Glomerular visceral epithelial cell (primary cell): Measurements from ENCODE around the gene CYP2D6.
"Not testable (repeated sequence)": the region's sequence is repeated elsewhere in the genome, so short reads cannot be mapped to it uniquely, and the experiment has no call there.

Experiments used
- DNase-seq: peaks from one replicate; pipeline ENCODE4 v3.0.0-alpha.2; 2016; ENCODE audit errors: extremely low spot score

The CYP2D6 gene

DNA sequence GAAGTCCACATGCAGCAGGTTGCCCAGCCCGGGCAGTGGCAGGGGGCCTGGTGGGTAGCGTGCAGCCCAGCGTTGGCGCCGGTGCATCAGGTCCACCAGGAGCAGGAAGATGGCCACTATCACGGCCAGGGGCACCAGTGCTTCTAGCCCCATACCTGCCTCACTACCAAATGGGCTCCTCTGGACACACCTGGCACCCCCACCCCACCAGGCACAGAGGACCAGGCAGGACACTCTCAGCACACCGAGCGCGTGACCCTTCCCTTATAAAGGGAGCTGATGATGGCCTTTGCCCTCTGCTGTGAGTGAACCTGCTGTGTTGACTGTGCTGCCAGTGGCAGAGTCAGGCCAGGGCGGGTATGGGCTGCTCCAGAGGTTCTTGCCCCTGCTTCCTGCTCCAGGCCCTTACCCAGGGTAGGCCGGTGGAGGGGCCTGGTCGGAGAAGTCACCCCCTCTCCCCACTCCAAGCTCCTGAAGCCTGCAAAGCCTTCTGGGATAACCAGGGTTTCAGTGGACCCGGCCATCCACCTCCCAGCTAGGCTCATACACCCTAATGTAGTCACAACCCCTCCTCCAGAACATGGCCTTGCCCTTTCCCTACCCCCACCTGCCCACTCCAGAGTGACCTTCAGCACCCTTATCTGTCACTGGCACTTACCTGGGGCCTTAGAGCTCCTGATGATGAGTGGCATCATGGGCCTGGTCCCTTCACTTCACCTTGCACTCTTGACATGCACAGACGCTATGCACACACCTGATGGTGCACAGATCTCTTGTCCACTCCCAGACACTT, at the start of gene CYP2D6:
Gene CYP2D6 (minus strand): TSS at position 172 of the 793 bp plus-strand sequence. CDS start 19 bp downstream, at position 153.
- not testable (repeated sequence) for DNase-seq

DNA sequence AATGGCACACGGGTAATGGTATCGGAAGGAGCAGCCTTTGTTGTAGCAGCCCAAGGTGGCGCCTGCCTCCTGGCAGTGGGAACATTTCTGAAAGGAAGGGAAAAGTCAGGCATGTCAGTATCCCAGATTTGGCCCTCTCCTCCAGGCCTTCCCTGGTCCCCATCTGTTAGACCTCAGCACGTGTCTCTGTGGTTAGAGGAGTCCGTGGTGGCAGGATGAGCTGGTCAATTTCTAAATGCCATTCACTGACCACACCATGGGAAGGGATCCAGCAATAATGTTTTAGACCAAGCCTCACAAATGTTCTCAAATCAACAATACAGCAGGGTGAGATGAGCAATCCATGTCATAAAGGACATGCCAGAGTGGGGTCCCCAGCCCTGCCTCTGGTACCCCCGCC, 49.0 kb upstream of the CYP2D6 start:
- peak; percentile 86 for DNase-seq

- DNase-seq = no peak
These were observed 48.4 kb upstream of the CYP2D6 start for GRCh38 chr22:42178910-42179519.

- peak; percentile 79 for DNase-seq
These were observed 47.3 kb upstream of the CYP2D6 start for GRCh38 chr22:42177891-42178336.

- no peak for DNase-seq
These were observed 45.8 kb upstream of the CYP2D6 start for GRCh38 chr22:42176255-42176915.

GRCh38 chr22:42174062-42174461, 43.5 kb upstream of the CYP2D6 start:
- DNase-seq = no peak

DNA sequence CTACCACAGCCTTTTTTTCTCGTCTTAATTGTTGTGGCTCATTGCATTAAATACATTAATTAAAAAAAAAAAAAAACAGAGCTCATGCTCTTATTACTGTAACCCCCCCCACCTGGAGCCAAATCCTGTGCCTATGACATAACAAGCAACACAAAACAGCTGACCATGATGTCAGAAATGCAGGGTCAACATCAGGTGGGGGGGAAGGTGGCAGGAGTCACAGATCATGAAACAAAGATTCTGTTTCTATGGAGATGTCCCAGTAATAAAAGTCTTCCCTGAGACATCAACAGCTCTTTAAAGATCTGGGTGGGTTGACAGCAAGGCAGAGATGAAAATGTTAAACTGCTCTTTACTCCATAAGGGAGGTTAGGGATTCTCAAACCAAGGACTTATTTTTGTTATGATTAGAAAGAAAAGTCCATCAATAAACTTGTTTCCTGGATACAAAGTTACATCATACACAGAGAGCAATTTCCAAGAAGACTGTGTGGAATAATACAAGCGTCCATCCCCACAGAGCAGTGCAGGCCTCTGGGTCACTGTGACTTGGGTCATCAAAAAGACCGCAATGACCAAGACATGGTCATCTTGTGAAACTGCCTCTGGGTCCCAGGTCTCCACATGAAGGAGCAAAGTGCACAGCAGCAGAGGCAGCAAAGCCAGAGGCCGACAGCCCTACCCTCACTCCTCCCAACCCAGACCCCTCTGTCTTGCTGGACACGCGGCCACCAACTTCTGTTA, 42.7 kb upstream of the CYP2D6 start:
- DNase-seq = no peak

DNA sequence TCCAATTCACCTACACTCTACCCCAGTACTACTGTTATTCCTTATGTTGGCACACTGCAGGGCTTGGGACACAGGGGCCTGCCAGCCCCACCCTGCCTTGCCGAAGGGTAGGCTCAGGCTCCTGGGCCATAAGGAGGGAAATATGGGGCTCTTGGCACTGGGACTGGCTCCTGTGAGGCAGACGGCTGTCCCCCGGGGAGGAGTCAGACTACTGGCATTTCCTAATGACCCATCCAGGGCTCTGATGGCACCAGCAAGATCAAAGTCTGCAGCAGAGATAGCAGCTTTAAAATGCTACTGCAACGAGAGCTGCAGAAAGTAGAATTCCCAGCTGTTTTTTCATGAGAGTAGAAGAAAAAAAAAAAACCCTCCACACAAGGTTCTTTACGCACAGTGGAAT, 42.2 kb upstream of the CYP2D6 start:
- no peak for DNase-seq

GRCh38 chr22:42171946-42172719, 41.5 kb upstream of the CYP2D6 start:
- DNase-seq = no peak

GRCh38 chr22:42171417-42171816, 40.8 kb upstream of the CYP2D6 start:
- DNase-seq = no peak

DNA sequence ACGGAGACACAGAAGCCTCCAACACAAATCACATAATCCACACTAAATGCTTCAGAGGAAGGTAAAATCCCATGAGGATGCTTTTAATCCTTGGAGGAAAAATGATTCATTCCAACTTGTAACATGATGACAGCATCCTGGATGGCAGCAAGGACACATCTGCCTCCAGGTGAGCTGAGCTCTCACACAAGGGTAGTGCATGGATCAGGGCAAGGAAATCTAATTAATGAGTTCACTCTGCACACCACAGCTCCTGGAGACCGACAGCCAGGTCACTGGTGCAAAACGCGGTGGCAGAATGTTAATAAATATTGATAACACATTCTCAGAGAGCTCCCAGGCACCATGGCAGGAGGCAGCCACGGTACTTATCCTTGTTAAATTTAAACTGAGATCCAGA, 40.3 kb upstream of the CYP2D6 start:
- DNase-seq = peak; percentile 8

DNA sequence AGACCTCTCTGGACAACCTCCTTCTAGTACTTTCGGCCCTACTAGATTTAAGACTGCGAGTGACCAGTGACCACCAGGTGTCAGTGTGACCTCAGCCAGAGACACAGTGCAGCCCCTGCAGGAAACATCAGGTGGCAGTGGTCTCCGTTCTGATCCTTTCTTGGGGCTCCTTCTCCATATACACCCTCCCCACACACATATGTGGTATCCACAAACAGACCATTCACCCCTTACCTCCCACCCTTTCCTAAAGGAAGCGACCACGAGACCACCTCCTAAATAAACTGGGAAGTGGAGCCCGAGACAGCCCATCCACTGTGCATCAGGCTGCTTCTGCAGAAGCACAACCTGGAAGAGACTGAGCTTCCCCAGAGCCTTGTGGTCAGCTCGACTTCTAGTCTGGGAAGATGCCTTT, 38.5 kb upstream of the CYP2D6 start:
- DNase-seq = peak; percentile 68

GRCh38 chr22:42168476-42168875, 37.9 kb upstream of the CYP2D6 start:
- DNase-seq = no peak

DNA sequence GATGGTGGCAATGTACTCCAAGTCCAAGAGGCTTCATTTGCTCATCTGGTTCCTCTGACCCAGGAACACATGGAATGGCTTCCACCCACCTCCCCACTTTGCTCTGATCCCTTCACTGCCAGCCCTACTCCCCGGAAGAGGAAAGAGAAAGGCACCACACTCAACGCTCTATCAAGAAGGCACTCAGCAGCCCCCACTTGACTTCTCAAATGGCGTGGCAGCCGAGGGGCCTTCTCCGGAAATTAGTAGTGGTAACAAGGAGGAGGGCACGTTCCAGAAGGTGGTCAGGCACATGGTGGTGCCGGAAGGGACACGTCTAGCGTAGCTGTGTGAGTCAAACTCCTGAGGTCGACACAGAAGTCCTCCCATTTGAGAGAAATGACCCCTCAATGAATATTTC, 36.5 kb upstream of the CYP2D6 start:
- DNase-seq = no peak

- no peak for DNase-seq
These were observed 34.3 kb upstream of the CYP2D6 start for GRCh38 chr22:42164901-42165300.

DNA sequence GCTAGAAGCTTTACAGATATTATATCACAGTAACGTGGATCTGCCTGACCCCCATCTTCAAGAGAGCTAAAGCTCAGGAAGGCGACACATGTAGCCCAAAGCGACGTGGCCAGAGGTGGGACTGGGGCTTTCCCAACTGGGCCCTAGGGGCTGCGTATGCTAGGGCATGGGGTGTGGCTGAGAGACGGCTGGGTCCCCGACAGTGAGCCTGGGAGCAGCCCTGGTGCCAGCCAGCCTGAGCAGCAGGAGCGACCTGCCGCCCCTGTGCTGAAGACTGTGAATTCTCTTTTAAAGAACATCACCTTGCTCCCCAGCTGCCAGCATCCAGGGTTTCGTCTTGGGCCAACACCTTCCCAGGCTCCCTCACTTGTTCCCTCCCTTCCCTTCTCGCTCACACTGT, 32.9 kb upstream of the CYP2D6 start:
- no peak for DNase-seq

DNA sequence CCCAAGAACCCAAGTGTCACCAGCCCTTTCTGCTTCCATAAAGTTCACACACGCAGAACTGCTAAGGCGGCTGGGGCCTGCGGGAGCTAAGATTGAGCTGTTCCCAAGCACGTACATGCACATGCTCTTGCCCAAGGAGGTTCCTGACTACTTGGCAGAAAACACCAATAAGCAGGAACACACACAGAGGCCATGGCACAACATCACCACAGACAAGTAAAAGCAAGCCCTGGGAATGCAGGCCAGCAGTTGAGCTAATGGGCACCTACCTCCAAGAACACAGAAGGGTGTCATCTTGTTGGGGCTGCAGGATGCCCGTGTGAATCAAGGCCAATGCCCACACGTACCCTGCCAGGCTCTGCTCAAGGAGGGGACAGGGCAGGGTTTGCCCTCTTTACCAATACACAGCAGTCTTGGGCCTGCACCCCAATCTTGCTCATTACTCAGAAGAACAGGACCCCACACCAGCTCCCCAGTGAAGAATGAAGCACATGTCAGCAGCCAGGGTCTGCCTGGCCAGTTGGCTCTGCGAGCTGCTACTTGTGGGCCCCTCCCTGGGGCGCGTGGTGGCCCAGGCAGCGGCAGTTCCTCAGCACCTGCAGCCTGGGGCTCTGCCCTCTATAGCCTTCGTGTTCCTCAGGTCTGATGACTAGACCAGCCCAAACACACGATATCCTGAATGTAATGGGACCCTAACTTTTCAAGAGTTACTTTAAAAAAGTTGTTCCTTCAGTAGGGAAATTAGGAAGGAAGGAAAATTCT, 32.3 kb upstream of the CYP2D6 start:
- DNase-seq = no peak

DNA sequence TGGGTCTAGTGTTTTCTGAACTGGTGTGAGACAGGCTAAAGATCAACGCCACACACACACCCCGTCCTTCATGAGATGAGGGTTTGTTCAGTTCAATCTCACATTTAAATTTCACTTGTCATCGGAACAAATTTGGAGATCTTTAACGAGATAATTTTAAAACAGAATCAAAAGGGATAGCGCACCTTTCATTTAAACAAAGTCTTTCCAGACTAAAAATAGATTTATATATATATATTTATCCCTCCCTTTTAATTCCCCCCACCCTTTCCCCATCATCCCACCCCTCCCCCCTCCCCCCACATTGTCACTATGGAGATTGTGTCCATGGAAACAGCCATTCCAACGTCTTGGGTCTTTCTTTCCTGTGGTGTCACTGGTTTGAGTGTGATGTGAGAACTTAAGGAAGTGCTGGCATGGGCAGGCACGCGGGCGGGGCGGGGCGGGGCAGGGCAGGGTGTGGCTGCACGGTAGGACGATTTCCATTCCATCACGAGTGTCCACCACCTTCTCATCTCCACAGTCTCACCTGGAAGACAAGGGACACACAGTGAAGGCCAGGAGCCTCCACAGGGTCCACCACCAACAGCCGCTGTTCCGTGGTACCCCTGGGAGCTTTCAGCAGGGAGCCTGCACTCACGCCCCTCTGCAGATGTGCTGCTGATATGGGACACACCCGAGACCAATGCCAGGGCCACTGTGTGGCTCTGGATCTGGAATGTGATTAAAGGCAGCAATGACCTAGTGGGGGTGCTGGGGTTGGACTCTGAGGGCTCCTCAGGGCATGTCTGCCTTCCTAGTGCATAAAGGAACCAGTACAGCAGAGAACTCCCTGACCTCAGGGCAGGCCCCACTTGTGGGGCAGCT, 30.5 kb upstream of the CYP2D6 start:
- DNase-seq = no peak

DNA sequence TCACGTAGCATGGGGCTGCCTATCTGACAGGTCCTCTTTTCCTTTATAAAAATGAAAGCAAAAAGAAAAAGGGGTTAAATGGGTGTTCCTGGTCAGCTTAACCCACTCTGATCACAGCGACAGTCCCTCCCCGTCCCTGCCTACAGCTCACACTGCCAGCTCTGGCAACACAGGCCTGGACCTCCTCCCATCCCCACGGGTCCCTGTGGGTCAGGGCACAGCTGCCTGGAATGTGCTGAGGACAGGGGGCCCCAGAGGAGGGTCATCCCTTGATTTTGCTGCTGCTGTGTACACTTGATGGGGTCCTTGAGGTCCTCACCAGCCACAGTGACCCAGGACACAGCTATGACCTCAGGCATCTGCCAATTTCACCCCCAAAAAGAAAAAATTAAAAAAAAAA, 29.6 kb upstream of the CYP2D6 start:
- DNase-seq = no peak
